ENCODE data around the gene LPIN1.

- TF ChIP-seq, protein P1, sequence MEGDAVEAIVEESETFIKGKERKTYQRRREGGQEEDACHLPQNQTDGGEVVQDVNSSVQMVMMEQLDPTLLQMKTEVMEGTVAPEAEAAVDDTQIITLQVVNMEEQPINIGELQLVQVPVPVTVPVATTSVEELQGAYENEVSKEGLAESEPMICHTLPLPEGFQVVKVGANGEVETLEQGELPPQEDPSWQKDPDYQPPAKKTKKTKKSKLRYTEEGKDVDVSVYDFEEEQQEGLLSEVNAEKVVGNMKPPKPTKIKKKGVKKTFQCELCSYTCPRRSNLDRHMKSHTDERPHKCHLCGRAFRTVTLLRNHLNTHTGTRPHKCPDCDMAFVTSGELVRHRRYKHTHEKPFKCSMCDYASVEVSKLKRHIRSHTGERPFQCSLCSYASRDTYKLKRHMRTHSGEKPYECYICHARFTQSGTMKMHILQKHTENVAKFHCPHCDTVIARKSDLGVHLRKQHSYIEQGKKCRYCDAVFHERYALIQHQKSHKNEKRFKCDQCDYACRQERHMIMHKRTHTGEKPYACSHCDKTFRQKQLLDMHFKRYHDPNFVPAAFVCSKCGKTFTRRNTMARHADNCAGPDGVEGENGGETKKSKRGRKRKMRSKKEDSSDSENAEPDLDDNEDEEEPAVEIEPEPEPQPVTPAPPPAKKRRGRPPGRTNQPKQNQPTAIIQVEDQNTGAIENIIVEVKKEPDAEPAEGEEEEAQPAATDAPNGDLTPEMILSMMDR (IDR thresholded peaks at IDR 0.05; ENCODE audit: low read depth, low read length), result no peak
- no peak for TF ChIP-seq POLR2A (IDR thresholded peaks at IDR 0.05; ENCODE audit: extremely low read depth, insufficient read length)
- no peak for TF ChIP-seq MAX (IDR thresholded peaks at IDR 0.05; ENCODE audit: low read depth, low read length)
Observed at GRCh38 chr2:11865805-11866204, 119.4 kb downstream of the LPIN1 start.

Measured in NB4 (cell line).